Spleen (tissue), 11 donors: ENCODE data around the gene HOXC5. TPM values are rescaled to one million over a fixed set of nuclear protein-coding genes. Genes with fewer than 3 reads are reported as not detected.

ENCODE experiments used
- DNase-seq: peaks from one replicate; pipeline ENCODE4 v3.0.0-alpha.2; 2020
- H3K27ac ChIP-seq, 8 donors: fragments of 200-600 bp; sonication (generic) in 7 of 8; 1 replicate in 4 of 8; 2 replicates in 4 of 8; pipeline versions ENCODE4 v1.5.0 to v1.8.0; 2016 to 2021; ENCODE audit warnings: inconsistent platforms in 4 of 8, mild to moderate bottlenecking in 4 of 8, moderate library complexity in 1 of 8
- H3K27me3 ChIP-seq, 7 donors: fragments of 200-600 bp; sonication (generic) in 6 of 7; replicated peaks in 1 of 7; 1 replicate in 4 of 7; 2 replicates in 3 of 7; pipeline versions ENCODE4 v1.5.0 to v1.8.0; 2016 to 2021; ENCODE audit warnings: inconsistent platforms in 3 of 7, mild to moderate bottlenecking in 1 of 7
- H3K36me3 ChIP-seq, 6 donors: fragments of 200-600 bp; sonication (generic) in 5 of 6; 1 replicate in 4 of 6; 2 replicates in 2 of 6; pipeline versions ENCODE4 v1.5.0 to v1.8.0; 2016 to 2021; ENCODE audit warnings: inconsistent platforms in 2 of 6
- H3K4me1 ChIP-seq, 6 donors: fragments of 200-600 bp; sonication (generic) in 5 of 6; 1 replicate in 3 of 6; 2 replicates in 3 of 6; pipeline versions ENCODE4 v1.5.0 to v1.8.0; 2016 to 2021; ENCODE audit warnings: inconsistent platforms in 3 of 6
- H3K4me3 ChIP-seq, 8 donors: fragments of 200-600 bp; sonication (generic) in 7 of 8; 1 replicate in 4 of 8; 2 replicates in 4 of 8; pipeline versions ENCODE4 v1.5.0 to v1.8.0; 2016 to 2021; ENCODE audit warnings: inconsistent platforms in 4 of 8, mild to moderate bottlenecking in 4 of 8, moderate library complexity in 2 of 8
- H3K9me3 ChIP-seq, 8 donors: fragments of 200-600 bp; sonication (generic) in 7 of 8; 1 replicate in 4 of 8; 2 replicates in 4 of 8; pipeline versions ENCODE4 v1.5.0 to v1.8.0; 2016 to 2021; ENCODE audit warnings: inconsistent platforms in 4 of 8
- POLR2A ChIP-seq, 3 donors: fragments of 450-650 bp; IDR thresholded peaks; one replicate each; pipeline ENCODE4 v1.5.1; 2017; ENCODE audit warnings: antibody characterized with exemption in 3 of 3, mild to moderate bottlenecking in 1 of 3
- POLR2AphosphoS5 ChIP-seq, 3 donors: sonication (generic); formaldehyde crosslinking; IDR thresholded peaks; one replicate each; pipeline ENCODE4 v1.5.1; 2017; ENCODE audit warnings: antibody characterized with exemption in 3 of 3
- WGBS, 5 donors: extraction: QIAGEN DNeasy Blood & Tissue Kit in 3 of 5; methylation state at CpG; one replicate each; pipeline versions ENCODE4 v1.1.5 to v1.1.7; 2013 to 2018; 5-methylcytosine and 5-hydroxymethylcytosine counted together
- intact Hi-C: fragments of 100-400 bp; cut with DNase I; formaldehyde crosslinking; loops from one replicate; pipeline ENCODE4 v1.15.0; 2023; ENCODE audit warnings: low total_unique reads
- polyA plus RNA-seq, 3 donors: library from polyadenylated mRNA; stranded (reverse); fragments of 200-250 nt; gene quantifications; one replicate each; pipeline ENCODE4 v1.2.1, GENCODE V29; 2013
- total RNA-seq, 7 donors: library from RNA; depleted of rRNA in 3 of 7; stranded (reverse); fragments of >200 nt in 3 of 7; fragmentation: NEBNext Ultra II Directional in 4 of 7; extraction: Animal tissue kit (Norgen Biotek cat#: 25700) in 4 of 7; gene quantifications; one replicate each; pipeline versions ENCODE4 v1.1.0 to v1.2.1, GENCODE V29; 2016 to 2021
- TF ChIP-seq, protein P1 (sequence below), 11 experiments: fragments of 200-600 bp in 7 of 11; fragments of 450-650 bp in 4 of 11; sonication (generic) in 4 of 11; IDR thresholded peaks in 8 of 11; conservative IDR thresholded peaks in 3 of 11; 1 replicate in 7 of 11; 2 replicates in 4 of 11; pipeline versions ENCODE4 v1.4.0 to v1.8.0; 2016 to 2021; ENCODE audit warnings: antibody characterized with exemption in 11 of 11, inconsistent platforms in 4 of 11, mild to moderate bottlenecking in 1 of 11
- donor health status: healthy with polysubstance abuse.
- donor health status: DM: no; HTN: no; CAD: no; lungs with moderate emphysema.
- donor health status: DM: no; HTN: no; CAD: no.
- donor health status: Bipolar disorder and iron deficiency.
- donor health status: healthy.
- donor health status: DM: no; HTN: no; CAD: no.
- donor health status: DM: yes; HTN: yes; CAD: no.

HOXC5 gene
- total and polyA plus RNA-seq, 10 donors: 0.06 TPM; not detected in 9

DNA sequence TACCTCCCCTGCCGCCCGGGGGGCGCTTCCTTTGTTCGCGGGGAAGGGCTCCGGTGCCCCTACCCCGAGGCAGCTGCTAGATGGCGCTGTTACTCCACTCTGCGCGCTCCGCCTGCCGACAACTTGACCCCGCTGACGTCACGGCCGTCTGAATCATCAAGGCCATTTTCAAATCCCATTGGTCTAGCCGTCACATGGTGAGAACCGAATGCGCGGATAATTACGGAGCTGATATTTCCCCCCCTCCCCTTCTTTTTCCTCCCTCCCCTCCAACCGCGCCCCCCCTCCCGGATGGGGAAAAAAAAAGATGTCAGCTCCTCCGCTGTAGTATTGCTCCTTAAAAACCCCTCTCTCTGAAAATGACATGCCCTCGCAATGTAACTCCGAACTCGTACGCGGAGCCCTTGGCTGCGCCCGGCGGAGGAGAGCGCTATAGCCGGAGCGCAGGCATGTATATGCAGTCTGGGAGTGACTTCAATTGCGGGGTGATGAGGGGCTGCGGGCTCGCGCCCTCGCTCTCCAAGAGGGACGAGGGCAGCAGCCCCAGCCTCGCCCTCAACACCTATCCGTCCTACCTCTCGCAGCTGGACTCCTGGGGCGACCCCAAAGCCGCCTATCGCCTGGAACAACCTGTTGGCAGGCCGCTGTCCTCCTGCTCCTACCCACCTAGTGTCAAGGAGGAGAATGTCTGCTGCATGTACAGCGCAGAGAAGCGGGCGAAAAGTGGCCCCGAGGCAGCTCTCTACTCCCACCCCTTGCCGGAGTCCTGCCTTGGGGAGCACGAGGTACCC, 47.8 kb upstream of the HOXC5 start, which contains the start of gene HOXC10:
Gene HOXC10, plus strand, starts transcription at position 246 of the 791 bp plus-strand sequence. Its CDS starts 114 bp downstream, at position 360.
- H3K4me3 ChIP-seq: peak within 1 kb of the TSS in 4 of 8 donors; percentile 6 to 53 (median 12)
- 4 to 8% (median 7%) methylated on average over 49 to 55 of the region's 55 CpGs for WGBS, 5 donors
- H3K36me3 ChIP-seq: no peaks in the 10 kb centered on the region
- no peak for TF ChIP-seq POLR2AphosphoS5 (IDR thresholded peaks at IDR 0.05)
- TF ChIP-seq, protein P1, sequence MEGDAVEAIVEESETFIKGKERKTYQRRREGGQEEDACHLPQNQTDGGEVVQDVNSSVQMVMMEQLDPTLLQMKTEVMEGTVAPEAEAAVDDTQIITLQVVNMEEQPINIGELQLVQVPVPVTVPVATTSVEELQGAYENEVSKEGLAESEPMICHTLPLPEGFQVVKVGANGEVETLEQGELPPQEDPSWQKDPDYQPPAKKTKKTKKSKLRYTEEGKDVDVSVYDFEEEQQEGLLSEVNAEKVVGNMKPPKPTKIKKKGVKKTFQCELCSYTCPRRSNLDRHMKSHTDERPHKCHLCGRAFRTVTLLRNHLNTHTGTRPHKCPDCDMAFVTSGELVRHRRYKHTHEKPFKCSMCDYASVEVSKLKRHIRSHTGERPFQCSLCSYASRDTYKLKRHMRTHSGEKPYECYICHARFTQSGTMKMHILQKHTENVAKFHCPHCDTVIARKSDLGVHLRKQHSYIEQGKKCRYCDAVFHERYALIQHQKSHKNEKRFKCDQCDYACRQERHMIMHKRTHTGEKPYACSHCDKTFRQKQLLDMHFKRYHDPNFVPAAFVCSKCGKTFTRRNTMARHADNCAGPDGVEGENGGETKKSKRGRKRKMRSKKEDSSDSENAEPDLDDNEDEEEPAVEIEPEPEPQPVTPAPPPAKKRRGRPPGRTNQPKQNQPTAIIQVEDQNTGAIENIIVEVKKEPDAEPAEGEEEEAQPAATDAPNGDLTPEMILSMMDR (IDR thresholded peaks at IDR 0.05 in 8 of 11, conservative IDR thresholded peaks at IDR 0.05 in 3 of 11): peak in 7 of 11 experiments; percentile 19 to 52 (median 37)
- H3K4me1 ChIP-seq: peaks cover 13 to 48% (median 33%) of the 10 kb centered on the region in 6 donors
- peaks cover 0 to 12% (median 0%) of the 10 kb centered on the region in 8 donors for H3K9me3 ChIP-seq
- H3K27me3 ChIP-seq: peaks cover 34 to 100% (median 100%) of the 10 kb centered on the region in 7 donors
- DNase-seq: no peak
- intact Hi-C loops: no loop called here
- H3K27ac ChIP-seq: no peak within 1 kb of the TSS

DNA sequence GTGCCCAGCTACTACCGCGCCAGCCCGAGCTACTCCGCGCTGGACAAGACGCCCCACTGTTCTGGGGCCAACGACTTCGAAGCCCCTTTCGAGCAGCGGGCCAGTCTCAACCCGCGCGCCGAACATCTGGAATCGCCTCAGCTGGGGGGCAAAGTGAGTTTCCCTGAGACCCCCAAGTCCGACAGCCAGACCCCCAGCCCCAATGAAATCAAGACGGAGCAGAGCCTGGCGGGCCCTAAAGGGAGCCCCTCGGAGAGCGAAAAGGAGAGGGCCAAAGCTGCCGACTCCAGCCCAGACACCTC, 47.2 kb upstream of the HOXC5 start:
- TF ChIP-seq, protein P1 (IDR thresholded peaks at IDR 0.05 in 8 of 11, conservative IDR thresholded peaks at IDR 0.05 in 3 of 11): no peak
- no peak for TF ChIP-seq POLR2AphosphoS5 (IDR thresholded peaks at IDR 0.05)
- no peak for TF ChIP-seq POLR2A (IDR thresholded peaks at IDR 0.05)
- peaks cover 0 to 12% (median 0%) of the 10 kb centered on the region in 8 donors for H3K9me3 ChIP-seq
- no peaks in the 10 kb centered on the region for H3K36me3 ChIP-seq
- no peak for DNase-seq
- peaks cover 13 to 48% (median 33%) of the 10 kb centered on the region in 6 donors for H3K4me1 ChIP-seq
- peaks cover 31 to 100% (median 100%) of the 10 kb centered on the region in 7 donors for H3K27me3 ChIP-seq
- H3K4me3 ChIP-seq: peak overlapping the region in 3 of 8 donors; percentile 9 to 53 (median 16)
- intact Hi-C loops: no loop called here
- WGBS, 5 donors: 0 to 12% (median 9%) methylated on average over 2 to 21 of the region's 21 CpGs
- no peak overlapping the region for H3K27ac ChIP-seq

DNA sequence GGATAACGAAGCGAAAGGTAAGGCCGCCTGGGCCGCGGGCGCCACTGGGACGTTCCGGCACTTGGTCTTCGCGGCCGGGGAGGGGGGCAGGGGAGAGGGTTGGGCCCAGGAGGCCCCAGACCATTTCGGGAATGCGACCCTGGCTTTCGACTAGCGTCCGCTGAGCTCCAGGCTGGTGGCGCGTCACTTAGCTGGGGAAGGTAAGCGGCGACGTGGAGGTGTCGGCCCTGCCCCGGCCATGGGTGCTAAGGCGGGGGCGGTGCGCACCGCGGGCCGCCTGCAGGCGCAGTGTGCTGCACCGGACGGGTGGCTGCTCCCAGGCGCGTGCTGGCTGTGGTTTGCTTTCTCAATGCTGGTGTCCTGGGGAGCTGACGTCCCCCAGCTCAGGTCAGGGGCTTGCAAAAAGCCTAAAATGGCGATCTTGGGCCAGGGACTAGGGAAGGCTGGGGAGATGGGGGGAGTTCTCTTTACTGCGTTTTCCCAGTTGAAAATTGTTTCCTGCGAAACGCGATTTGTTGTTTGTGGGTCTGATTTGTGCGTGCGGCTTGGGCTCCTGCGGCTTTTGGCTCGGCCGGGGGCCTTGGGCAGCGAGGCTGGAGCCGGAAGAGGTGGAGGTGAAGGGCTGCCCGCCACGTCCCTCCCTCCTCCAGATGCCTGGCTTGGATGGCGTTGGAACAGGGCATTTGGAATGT, 46.7 kb upstream of the HOXC5 start:
- intact Hi-C loops: no loop called here
- Histone ChIP-seq H3K4me3 (peak overlapping the region in 3 of 8 donors; percentile 9 to 53 (median 16)), H3K27ac (no peak overlapping the region), H3K4me1 (peaks cover 13 to 48% (median 33%) of the 10 kb centered on the region in 6 donors), H3K27me3 (peaks cover 31 to 100% (median 100%) of the 10 kb centered on the region in 7 donors), H3K9me3 (peaks cover 0 to 12% (median 0%) of the 10 kb centered on the region in 8 donors), H3K36me3 (no peaks in the 10 kb centered on the region)
- no peak for TF ChIP-seq POLR2AphosphoS5 (IDR thresholded peaks at IDR 0.05)
- DNase-seq: no peak
- WGBS, 5 donors: 2 to 6% (median 5%) methylated on average over 18 to 50 of the region's 50 CpGs

DNA sequence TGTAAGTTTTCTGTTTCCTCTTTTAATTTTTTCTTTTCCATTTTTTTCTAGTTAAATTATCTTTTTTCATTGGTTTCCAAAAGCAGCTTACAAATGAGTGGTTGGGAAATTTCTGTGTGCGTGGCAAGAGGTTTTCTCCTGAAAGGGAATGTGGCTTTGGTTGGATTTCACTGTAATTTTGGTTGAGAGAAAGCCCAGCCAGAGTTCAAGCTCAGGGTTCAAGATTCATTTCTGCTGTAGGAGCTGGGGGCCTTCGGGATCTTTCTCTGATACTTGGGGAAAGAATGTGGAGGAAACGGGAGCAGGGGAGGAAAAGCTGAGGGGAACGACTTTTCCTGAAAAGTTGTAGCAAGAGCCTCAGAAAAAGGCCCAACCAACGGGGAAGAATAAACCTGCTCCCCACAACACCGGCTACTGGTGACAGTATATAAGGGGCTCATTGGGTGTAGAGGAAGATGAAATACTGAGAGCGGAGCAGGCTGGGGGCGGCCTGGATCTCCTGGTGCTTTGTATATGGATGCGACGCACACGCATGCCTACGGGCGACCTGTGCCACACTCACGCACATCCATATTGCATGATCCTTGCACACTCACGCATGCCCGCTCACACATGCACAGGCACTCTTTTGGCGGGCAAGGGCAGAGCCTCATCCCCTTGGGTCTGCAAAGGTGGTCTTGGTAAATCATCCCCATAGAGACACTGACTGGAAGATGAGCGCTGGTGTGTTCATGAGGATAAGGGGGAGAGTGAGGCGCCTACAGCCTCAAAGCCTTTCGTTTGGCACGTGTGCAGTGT, 46.0 kb upstream of the HOXC5 start:
- 19 to 27% (median 23%) methylated on average over 21 of the region's 21 CpGs for WGBS, 5 donors
- H3K36me3 ChIP-seq: no peaks in the 10 kb centered on the region
- H3K27ac ChIP-seq: no peak overlapping the region
- H3K27me3 ChIP-seq: peaks cover 31 to 100% (median 100%) of the 10 kb centered on the region in 7 donors
- DNase-seq: no peak
- peaks cover 0 to 12% (median 0%) of the 10 kb centered on the region in 8 donors for H3K9me3 ChIP-seq
- no peak for TF ChIP-seq POLR2AphosphoS5 (IDR thresholded peaks at IDR 0.05)
- TF ChIP-seq, protein P1 (IDR thresholded peaks at IDR 0.05 in 8 of 11, conservative IDR thresholded peaks at IDR 0.05 in 3 of 11): no peak
- no peak for TF ChIP-seq POLR2A (IDR thresholded peaks at IDR 0.05)
- H3K4me1 ChIP-seq: peaks cover 13 to 48% (median 33%) of the 10 kb centered on the region in 6 donors
- intact Hi-C loops: no loop called here
- H3K4me3 ChIP-seq: no peak overlapping the region
